ENCODE results near the gene IGLON5. TPM values are rescaled to one million over a fixed set of nuclear protein-coding genes. Genes with fewer than 3 reads are reported as not detected.
A peak's percentile ranks its signal among the peaks of the same experiment; 100 is the strongest.

IGLON5 gene
- total RNA-seq, 4 donors from 2014 or later = 0.27 TPM; not detected in 3

DNA sequence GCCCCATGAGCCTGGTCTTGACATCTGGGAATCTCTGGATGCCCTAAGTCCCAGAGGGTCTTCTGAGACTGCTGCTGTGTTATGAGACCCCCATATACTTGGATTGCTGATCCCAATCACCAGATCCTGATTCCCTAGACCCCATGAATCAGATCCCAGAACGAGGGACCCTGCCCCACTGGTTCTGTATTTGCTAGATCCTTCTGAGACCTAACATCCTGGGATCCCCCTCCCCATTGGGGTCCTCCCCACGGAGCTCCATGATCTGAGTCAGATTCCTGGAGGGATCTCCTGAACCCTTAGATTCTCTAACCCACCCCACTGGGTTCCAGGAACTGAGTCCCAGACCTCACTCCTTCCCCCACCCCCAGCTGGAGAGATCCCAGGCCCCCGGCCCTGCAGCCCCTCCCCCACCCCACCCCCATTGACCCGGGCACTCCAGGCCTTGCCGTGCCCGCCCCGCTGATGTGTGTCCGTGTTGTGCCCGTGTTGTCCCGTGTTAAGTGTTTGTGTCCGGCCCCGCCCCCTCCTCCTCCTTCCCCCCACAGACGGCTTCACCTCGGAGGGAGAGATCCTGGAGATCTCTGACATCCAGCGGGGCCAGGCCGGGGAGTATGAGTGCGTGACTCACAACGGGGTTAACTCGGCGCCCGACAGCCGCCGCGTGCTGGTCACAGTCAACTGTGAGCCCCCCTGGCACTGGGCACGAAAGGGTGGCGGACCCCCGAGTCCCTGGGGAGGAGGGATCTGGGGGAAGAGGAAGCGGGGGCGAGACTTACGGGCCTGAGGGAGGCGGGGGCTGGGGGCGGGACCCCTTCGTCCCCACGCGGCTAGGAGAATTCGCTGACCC, 15.0 kb downstream of the IGLON5 start:
- no peaks in the 10 kb centered on the region for H3K9me3 ChIP-seq
- peaks cover 0 to 13% (median 6%) of the 10 kb centered on the region in 4 donors for H3K4me1 ChIP-seq
- no peak overlapping the region for H3K4me3 ChIP-seq
- WGBS, 2 donors (ENCODE audit: low coverage in 1 of 2) = 36% methylated on average over 13 of the region's 36 CpGs; no CpG with 5 or more reads in 1 of the 2 donors
- intact Hi-C loops (cut with DNase I; ENCODE audit: low total_unique reads) = no loop called here
- peaks cover 40% of the 10 kb centered on the region for H3K27me3 ChIP-seq
- no peak for DNase-seq
- H3K36me3 ChIP-seq = no peaks in the 10 kb centered on the region
- no peak overlapping the region for H3K27ac ChIP-seq
- TF ChIP-seq POLR2AphosphoS5 (IDR thresholded peaks at IDR 0.05) (no peak), POLR2A (IDR thresholded peaks at IDR 0.05) (no peak), EP300 (IDR thresholded peaks at IDR 0.05; ENCODE audit: low read depth) (no peak)
- TF ChIP-seq, protein P1, sequence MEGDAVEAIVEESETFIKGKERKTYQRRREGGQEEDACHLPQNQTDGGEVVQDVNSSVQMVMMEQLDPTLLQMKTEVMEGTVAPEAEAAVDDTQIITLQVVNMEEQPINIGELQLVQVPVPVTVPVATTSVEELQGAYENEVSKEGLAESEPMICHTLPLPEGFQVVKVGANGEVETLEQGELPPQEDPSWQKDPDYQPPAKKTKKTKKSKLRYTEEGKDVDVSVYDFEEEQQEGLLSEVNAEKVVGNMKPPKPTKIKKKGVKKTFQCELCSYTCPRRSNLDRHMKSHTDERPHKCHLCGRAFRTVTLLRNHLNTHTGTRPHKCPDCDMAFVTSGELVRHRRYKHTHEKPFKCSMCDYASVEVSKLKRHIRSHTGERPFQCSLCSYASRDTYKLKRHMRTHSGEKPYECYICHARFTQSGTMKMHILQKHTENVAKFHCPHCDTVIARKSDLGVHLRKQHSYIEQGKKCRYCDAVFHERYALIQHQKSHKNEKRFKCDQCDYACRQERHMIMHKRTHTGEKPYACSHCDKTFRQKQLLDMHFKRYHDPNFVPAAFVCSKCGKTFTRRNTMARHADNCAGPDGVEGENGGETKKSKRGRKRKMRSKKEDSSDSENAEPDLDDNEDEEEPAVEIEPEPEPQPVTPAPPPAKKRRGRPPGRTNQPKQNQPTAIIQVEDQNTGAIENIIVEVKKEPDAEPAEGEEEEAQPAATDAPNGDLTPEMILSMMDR (IDR thresholded peaks at IDR 0.05) = no peak
- in situ Hi-C loops (cut with MboI; ENCODE audit: low pct_ligation_motif_present in 1 of 4, low pct_unique_long_range_greater_than_20kb in 1 of 4, low sequenced_read_pairs in 3 of 4) = loop anchor here in 1 of 4 donors (25.0 kb wide), 1 partner anchor 111 kb away; no protein-coding TSS in a partner anchor

DNA sequence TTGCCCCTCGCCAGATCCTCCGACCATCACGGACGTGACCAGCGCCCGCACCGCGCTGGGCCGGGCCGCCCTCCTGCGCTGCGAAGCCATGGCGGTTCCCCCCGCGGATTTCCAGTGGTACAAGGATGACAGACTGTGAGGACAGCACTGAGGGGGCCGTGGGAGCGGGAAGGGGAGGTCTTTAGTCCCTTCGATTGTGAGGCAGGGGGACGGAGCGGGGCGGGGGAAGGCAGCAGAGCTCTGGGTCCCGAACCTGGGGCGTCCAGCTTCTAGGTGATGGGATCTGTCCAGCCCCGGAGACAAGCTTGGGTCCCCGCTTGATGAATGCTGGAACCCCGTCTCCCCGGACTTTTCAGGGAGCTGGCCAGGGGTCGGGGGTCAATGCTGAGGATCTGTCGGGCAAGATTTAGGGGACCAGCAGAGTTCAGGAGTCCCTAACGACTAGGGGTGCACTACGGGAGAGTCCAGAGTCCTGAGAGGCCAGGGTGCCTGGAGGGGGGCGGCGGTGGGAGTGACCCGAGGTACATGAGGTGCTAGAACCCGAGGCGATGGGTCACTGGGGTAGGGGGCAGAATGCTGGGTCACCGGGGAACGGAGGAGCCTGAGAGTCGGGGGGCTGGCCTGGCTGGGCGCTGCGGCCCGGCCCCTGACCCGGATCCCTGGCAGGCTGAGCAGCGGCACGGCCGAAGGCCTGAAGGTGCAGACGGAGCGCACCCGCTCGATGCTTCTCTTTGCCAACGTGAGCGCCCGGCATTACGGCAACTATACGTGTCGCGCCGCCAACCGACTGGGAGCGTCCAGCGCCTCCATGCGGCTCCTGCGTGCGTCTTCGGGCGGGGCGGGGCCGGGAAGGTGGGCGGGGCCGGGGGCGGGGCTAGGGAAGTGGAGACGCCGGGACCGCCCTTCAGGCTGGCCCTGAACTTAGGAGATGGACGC, 15.9 kb downstream of the IGLON5 start:
- no peak overlapping the region for H3K27ac ChIP-seq
- TF ChIP-seq, protein P1 (IDR thresholded peaks at IDR 0.05) = no peak
- no peak for TF ChIP-seq EP300 (IDR thresholded peaks at IDR 0.05; ENCODE audit: low read depth)
- no peak for TF ChIP-seq POLR2A (IDR thresholded peaks at IDR 0.05)
- no peaks in the 10 kb centered on the region for H3K9me3 ChIP-seq
- peak; percentile 43 for DNase-seq
- 20% methylated on average over 71 of the region's 75 CpGs; no CpG with 5 or more reads in 1 of the 2 donors for WGBS, 2 donors (ENCODE audit: low coverage in 1 of 2)
- intact Hi-C loops (cut with DNase I; ENCODE audit: low total_unique reads) (no loop called here), in situ Hi-C loops (cut with MboI; ENCODE audit: low pct_ligation_motif_present in 1 of 4, low pct_unique_long_range_greater_than_20kb in 1 of 4, low sequenced_read_pairs in 3 of 4) (loop anchor here in 1 of 4 donors (25.0 kb wide), 1 partner anchor 110 kb away; no protein-coding TSS in a partner anchor)
- H3K27me3 ChIP-seq = peaks cover 40% of the 10 kb centered on the region
- peak overlapping the region in 1 of 4 donors; percentile 36 for H3K4me3 ChIP-seq
- H3K4me1 ChIP-seq = peaks cover 0 to 13% (median 6%) of the 10 kb centered on the region in 4 donors
- no peaks in the 10 kb centered on the region for H3K36me3 ChIP-seq

DNA sequence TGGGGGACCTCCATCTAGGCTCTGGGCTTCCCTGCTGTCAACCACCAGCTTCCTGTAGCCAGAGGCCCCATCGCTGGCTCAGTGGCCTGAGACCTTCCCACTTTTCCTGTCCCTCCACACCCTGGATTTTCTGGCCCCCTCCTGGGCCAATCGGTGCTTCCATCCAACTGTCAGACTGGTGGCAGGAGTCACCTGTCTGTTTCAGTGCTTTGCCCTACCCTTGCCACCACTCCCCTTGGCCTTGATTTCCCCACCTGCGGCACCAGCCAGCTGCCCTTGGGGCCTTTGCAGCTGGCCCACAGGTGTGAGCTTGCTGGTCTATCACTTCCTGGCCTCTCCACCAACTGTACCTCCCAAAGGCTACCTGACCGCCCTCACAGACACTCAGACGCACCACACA, 18.0 kb downstream of the IGLON5 start:
- in situ Hi-C loops (cut with MboI; ENCODE audit: low pct_ligation_motif_present in 1 of 4, low pct_unique_long_range_greater_than_20kb in 1 of 4, low sequenced_read_pairs in 3 of 4) (loop anchor here in 1 of 4 donors (25.0 kb wide), 1 partner anchor 108 kb away; no protein-coding TSS in a partner anchor), intact Hi-C loops (cut with DNase I; ENCODE audit: low total_unique reads) (no loop called here)
- H3K27ac ChIP-seq = no peak overlapping the region
- H3K9me3 ChIP-seq = no peaks in the 10 kb centered on the region
- TF ChIP-seq, protein P1 (IDR thresholded peaks at IDR 0.05) = no peak
- peaks cover 0 to 13% (median 6%) of the 10 kb centered on the region in 4 donors for H3K4me1 ChIP-seq
- no peaks in the 10 kb centered on the region for H3K36me3 ChIP-seq
- no peak overlapping the region for H3K4me3 ChIP-seq
- no peak for DNase-seq
- H3K27me3 ChIP-seq = peaks cover 40% of the 10 kb centered on the region
- WGBS, 2 donors (ENCODE audit: low coverage in 1 of 2) = 70 to 84% methylated on average over 3 to 5 of the region's 5 CpGs

DNA sequence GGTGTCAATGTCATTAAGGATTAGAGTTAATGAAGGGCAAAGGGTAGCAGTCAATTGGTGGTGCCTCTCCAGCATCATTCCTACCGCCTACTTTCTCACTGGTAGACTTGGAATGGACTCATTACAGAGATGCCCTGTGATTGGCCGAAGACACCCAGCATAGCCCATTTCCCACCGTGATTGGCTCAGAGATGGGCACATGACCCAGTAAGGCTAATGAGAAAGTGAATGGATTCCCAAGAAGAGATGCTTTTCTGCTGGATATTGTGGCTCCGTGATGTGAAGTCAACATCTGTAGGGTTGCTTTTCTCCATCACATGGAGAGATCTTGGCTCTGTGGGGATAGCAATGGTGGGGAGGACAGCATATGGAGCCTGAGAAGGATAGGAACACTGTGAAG, 18.9 kb downstream of the IGLON5 start:
- H3K4me1 ChIP-seq = peaks cover 0 to 13% (median 6%) of the 10 kb centered on the region in 4 donors
- 96 to 100% methylated on average over 1 to 4 of the region's 4 CpGs for WGBS, 2 donors (ENCODE audit: low coverage in 1 of 2)
- no peak overlapping the region for H3K27ac ChIP-seq
- H3K36me3 ChIP-seq = no peaks in the 10 kb centered on the region
- H3K4me3 ChIP-seq = no peak overlapping the region
- in situ Hi-C loops (cut with MboI; ENCODE audit: low pct_ligation_motif_present in 1 of 4, low pct_unique_long_range_greater_than_20kb in 1 of 4, low sequenced_read_pairs in 3 of 4) = loop anchor here in 2 of 4 donors (10.0 to 25.0 kb wide), 2 partner anchors 94 to 107 kb away; no protein-coding TSS in a partner anchor
- H3K27me3 ChIP-seq = peaks cover 40% of the 10 kb centered on the region
- no peaks in the 10 kb centered on the region for H3K9me3 ChIP-seq
- intact Hi-C loops (cut with DNase I; ENCODE audit: low total_unique reads) = loop anchor here (10.0 kb wide), 1 partner anchor 94 kb away; no protein-coding TSS in a partner anchor
- TF ChIP-seq POLR2A (IDR thresholded peaks at IDR 0.05) (no peak), POLR2AphosphoS5 (IDR thresholded peaks at IDR 0.05) (no peak), EP300 (IDR thresholded peaks at IDR 0.05; ENCODE audit: low read depth) (no peak)
- TF ChIP-seq, protein P1 (IDR thresholded peaks at IDR 0.05) = no peak
- DNase-seq = no peak
